HFF-Myc (cell line): ENCODE results near the gene DCBLD2.

Experiments used
- DNase-seq: peaks from one replicate; pipeline ENCODE4 v3.0.0-alpha.2; 2011; ENCODE audit warnings: low read depth; ENCODE audit errors: extremely low read depth
- H3K4me3 ChIP-seq: replicated peaks from 2 replicates; pipeline ENCODE4 v1.5.1; 2011; ENCODE audit warnings: low read depth, mild to moderate bottlenecking, control low read depth, low read length
- TF ChIP-seq, protein P1 (sequence below): IDR thresholded peaks from 2 replicates; pipeline ENCODE4 v1.5.1; 2012; ENCODE audit warnings: mild to moderate bottlenecking, low read depth, low read length, control low read depth; ENCODE audit errors: missing control alignments

DCBLD2 gene

DNA sequence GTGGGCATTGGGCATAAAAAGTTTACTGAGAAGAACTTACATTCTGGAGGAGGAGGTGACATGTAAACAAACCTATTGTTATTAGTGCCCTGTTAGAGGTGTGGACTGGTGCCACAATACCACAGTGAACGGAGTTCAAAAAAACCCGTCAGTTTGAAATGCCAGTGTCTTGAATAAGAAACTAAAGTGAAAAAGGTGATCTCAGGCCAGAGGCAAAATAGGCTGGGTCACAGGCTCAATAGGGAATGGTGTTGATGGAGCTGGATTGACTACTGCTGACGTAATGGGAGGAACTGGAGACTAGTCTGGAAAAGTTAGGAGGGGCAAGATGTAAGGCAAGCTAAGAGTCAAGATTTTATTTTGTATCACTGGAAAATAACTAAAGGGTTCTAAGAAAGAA lies 1.6 kb upstream of the DCBLD2 start:
- H3K4me3 ChIP-seq = no peak overlapping the region
- DNase-seq = no peak
- TF ChIP-seq, protein P1, sequence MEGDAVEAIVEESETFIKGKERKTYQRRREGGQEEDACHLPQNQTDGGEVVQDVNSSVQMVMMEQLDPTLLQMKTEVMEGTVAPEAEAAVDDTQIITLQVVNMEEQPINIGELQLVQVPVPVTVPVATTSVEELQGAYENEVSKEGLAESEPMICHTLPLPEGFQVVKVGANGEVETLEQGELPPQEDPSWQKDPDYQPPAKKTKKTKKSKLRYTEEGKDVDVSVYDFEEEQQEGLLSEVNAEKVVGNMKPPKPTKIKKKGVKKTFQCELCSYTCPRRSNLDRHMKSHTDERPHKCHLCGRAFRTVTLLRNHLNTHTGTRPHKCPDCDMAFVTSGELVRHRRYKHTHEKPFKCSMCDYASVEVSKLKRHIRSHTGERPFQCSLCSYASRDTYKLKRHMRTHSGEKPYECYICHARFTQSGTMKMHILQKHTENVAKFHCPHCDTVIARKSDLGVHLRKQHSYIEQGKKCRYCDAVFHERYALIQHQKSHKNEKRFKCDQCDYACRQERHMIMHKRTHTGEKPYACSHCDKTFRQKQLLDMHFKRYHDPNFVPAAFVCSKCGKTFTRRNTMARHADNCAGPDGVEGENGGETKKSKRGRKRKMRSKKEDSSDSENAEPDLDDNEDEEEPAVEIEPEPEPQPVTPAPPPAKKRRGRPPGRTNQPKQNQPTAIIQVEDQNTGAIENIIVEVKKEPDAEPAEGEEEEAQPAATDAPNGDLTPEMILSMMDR = no peak

DNA sequence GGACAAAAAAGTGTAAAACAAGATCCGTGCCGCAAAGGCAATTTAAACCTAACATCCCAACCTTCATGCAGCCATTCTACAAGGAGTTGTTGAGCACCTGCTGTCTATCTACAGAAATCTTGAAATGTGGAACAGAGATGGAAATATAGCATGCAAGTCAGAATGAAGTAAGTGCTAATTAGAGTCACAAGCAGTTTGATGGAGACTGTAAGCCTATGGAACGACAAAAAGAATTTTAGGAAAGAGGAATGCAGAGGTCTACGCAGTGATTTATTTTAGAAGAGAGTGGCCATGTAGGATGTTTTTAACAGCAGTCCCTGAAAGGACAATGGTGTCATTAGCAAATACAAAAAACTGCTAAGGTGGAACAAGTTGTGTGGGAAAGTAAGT lies 851 bp upstream of the DCBLD2 start:
- TF ChIP-seq, protein P1 = no peak
- DNase-seq = no peak
- H3K4me3 ChIP-seq = peak overlapping the region; percentile 88

DNA sequence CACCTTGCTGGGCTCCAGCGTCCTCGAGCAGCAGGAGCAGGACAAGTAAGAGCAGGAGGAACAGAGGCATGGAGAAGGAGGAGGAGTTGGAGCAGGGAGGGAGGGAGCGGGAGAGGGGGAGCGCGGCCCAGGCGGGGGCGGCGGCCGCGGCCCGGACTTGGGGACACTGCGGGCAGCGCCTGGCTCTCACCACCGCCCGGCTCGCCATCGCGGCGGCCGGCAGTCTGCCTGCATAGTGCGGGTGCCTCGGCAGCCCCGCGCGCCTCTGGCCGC lies 440 bp downstream of the DCBLD2 start:
- no peak for DNase-seq
- TF ChIP-seq, protein P1 = no peak
- peak overlapping the region; percentile 88 for H3K4me3 ChIP-seq

DNA sequence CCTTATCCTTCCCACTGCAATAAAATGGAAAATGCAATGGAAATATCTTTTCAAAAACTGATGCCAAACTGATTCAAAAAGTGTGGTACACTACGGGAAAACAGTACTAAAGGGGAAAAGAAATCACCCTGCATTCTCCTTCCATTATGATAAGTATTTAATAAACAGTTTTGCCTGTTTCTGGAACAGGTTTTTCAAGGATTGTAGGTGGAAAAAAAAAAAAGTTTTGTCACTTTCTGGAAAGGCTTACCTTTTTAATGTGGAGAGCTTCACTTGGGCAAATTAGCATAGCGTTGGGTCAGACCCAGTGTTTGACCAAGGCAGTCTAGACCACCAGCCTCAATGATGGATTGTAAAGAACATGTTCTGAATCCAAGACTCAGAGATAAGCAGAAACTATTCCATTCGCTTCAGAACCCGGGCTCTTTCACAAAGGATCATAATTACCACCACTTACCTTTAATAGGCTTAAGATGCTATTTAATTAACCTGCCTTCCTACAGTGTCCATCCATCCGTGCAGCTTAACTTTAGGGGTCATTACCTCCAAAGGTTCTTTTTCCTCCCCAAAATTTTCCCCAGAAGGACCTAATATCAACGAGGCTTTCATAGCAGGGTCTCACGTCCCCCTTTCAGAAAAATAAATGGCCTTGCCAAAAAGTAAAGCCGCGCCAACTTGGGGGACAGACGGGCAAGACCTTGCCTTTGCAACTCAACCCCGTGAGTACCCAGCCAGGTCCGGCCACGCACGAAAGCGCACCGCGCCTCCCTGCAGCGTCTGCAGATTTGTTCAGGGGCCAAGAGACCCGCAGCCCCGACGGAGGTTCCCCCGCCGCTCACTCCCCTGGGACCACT lies 1.0 kb downstream of the DCBLD2 start:
- TF ChIP-seq, protein P1 = no peak
- H3K4me3 ChIP-seq = peak overlapping the region; percentile 88
- no peak for DNase-seq

- peak overlapping the region; percentile 88; the same call in 1 of the 2 replicates for H3K4me3 ChIP-seq
- no peak for DNase-seq
- TF ChIP-seq, protein P1 = no peak
Observed at GRCh38 chr3:98897701-98898100, 3.8 kb downstream of the DCBLD2 start.

GRCh38 chr3:98894791-98895576 lies 6.5 kb downstream of the DCBLD2 start:
- TF ChIP-seq, protein P1 = no peak
- no peak overlapping the region for H3K4me3 ChIP-seq
- DNase-seq = no peak
